D721Med (cell line): Measurements from ENCODE around the gene TTC34.
"Not testable (repeated sequence)": the region's sequence is repeated elsewhere in the genome, so short reads cannot be mapped to it uniquely, and the experiment has no call there.

Experiments used
- DNase-seq: peaks from one replicate; pipeline ENCODE4 v3.0.0; 2011; ENCODE audit warnings: low spot score; ENCODE audit not compliant: insufficient read length
- FAIRE-seq: peaks from 2 replicates; lab custom pipeline; 2011; peaks lifted over from hg19 to GRCh38; lab: Jason Lieb, UNC
- TF ChIP-seq, protein P1 (sequence below): IDR thresholded peaks from 2 replicates; pipeline ENCODE4 v1.5.1; 2012; ENCODE audit warnings: mild to moderate bottlenecking, control low read depth; ENCODE audit not compliant: insufficient read depth; ENCODE audit errors: missing control alignments

Gene TTC34

GRCh38 chr1:2781627-2782026 lies 19.9 kb downstream of the TTC34 start:
- DNase-seq = no peak
- TF ChIP-seq, protein P1, sequence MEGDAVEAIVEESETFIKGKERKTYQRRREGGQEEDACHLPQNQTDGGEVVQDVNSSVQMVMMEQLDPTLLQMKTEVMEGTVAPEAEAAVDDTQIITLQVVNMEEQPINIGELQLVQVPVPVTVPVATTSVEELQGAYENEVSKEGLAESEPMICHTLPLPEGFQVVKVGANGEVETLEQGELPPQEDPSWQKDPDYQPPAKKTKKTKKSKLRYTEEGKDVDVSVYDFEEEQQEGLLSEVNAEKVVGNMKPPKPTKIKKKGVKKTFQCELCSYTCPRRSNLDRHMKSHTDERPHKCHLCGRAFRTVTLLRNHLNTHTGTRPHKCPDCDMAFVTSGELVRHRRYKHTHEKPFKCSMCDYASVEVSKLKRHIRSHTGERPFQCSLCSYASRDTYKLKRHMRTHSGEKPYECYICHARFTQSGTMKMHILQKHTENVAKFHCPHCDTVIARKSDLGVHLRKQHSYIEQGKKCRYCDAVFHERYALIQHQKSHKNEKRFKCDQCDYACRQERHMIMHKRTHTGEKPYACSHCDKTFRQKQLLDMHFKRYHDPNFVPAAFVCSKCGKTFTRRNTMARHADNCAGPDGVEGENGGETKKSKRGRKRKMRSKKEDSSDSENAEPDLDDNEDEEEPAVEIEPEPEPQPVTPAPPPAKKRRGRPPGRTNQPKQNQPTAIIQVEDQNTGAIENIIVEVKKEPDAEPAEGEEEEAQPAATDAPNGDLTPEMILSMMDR = no peak
- no peak for FAIRE-seq

- TF ChIP-seq, protein P1 = no peak
- DNase-seq (no peak), FAIRE-seq (no peak)
These were observed 23.3 kb downstream of the TTC34 start for GRCh38 chr1:2778220-2778592.

GRCh38 chr1:2777424-2778219 lies 23.9 kb downstream of the TTC34 start:
- DNase-seq (no peak), FAIRE-seq (no peak)
- TF ChIP-seq, protein P1 = no peak

GRCh38 chr1:2775333-2775732 lies 26.2 kb downstream of the TTC34 start:
- not testable (repeated sequence) for FAIRE-seq, DNase-seq

DNA sequence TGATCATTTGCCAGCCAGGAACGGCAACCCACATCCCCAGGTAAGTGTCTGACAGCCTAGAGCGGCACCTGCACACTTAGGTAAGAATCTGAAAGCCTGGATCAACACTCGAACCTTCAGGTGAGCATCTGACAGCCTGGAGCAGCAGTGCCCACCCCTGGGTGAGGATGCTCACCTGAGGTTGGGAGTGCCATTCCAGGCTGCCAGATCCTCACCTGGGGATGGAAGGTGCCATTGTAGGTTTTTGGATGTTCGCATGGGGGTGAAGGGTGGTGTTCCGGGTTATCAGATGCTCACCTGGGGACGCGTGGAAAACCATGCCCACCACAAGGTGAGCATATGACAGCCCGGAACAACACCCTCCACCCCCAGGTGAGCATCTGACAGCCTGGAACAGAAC lies 33.4 kb downstream of the TTC34 start:
- not testable (repeated sequence) for FAIRE-seq, DNase-seq

DNA sequence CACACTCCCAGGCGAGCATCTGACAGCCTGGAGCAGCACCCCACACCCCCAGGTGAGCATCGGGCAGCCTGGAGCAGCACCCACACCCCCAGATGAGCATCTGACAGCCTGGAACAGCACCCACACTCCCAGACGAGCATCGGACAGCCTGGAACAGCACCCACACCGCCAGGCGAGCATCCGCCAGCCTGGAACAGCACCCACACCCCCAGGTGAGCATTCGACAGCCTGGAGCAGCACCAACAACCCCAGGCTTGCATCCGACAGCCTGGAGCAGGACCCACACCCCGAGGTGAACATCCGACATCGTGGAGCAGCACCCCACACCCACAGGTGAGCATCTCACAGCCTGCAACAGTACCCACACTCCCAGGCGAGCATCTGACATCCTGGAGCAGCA lies 42.1 kb downstream of the TTC34 start:
- FAIRE-seq = not testable (repeated sequence)

GRCh38 chr1:2757519-2757918 lies 44.0 kb downstream of the TTC34 start:
- DNase-seq, FAIRE-seq: not testable (repeated sequence)

More for the DNA sequence above, 42.1 kb downstream of the TTC34 start:
- not testable (repeated sequence) for DNase-seq

DNA sequence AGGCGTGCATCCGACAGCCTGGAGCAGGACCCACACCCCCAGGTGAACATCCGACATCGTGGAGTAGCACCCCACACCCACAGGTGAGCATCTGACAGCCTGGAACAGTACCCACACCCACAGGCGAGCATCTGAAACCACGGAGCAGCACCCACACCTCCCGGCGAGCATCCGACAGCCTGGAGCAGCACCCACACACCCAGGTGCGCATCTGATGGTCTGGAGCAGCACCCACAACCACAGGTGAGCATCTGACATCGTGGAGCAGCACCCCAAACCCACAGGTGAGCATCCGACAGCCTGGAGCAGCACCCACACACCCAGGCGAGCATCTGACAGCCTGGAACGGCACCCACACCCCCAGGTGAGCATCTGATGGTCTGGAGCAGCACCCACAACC lies 46.1 kb downstream of the TTC34 start:
- DNase-seq = not testable (repeated sequence)

DNA sequence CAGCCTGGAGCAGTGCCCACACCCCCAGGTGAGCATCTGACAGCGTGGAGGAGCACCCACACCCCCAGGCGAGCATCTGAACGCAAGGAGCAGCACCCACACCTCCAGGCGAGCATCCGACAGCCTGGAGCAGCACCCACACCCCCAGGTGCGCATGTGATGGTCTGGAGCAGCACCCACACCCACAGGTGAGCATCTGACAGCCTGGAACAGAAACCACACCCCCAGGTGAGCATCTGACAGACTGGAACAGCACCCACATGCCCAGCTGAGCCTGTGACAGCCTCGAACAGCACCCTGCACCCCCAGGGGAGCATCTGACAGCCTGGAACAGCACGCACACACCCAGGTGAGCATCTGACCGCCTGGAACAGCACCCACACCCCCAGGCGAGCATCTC lies 46.9 kb downstream of the TTC34 start:
- not testable (repeated sequence) for FAIRE-seq

More for the DNA sequence above, 46.1 kb downstream of the TTC34 start:
- FAIRE-seq = not testable (repeated sequence)

GRCh38 chr1:2752503-2752902 lies 49.0 kb downstream of the TTC34 start:
- DNase-seq, FAIRE-seq: not testable (repeated sequence)

More for the DNA sequence above, 46.9 kb downstream of the TTC34 start:
- DNase-seq = not testable (repeated sequence)

DNA sequence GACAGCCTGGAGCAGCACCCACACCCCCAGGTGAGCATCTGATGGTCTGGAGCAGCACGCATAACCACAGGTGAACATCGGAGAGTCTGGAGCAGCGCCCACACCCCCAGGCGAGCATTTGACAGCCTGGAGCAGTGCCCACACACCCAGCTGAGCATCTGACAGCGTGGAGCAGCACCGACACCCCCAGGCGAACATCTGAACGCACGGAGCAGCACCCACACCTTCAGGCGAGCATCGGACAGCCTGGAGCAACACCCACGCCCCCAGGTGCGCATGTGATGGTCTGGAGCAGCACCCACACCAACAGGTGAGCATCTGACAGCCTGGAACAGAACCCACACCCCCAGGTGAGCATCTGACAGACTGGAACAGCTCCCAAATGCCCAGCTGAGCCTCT lies 49.6 kb downstream of the TTC34 start:
- not testable (repeated sequence) for FAIRE-seq, DNase-seq

GRCh38 chr1:2750766-2751730 lies 50.4 kb downstream of the TTC34 start:
- not testable (repeated sequence) for DNase-seq, FAIRE-seq

- not testable (repeated sequence) for FAIRE-seq
These were observed 51.3 kb downstream of the TTC34 start for GRCh38 chr1:2750041-2750680.

DNA sequence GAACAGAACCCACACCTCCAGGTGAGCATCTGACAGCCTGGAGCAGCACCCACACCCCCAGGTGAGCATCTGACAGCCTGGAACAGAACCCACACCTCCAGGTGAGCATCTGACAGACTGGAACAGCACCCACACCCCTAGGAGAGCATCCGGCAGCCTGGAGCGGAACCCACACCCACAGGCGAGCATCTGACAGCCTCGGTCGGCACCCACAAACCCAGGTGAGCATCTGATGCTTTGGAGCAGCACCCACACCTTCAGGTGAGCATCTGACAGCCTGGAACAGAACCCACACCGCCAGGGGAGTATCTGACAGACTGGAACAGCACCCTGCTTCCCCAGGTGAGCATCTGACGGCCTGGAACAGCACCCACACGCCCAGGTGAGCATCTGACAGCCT lies 52.9 kb downstream of the TTC34 start:
- DNase-seq, FAIRE-seq: not testable (repeated sequence)

More at GRCh38 chr1:2750041-2750680, 51.3 kb downstream of the TTC34 start:
- not testable (repeated sequence) for DNase-seq

GRCh38 chr1:2694796-2695195 lies 106.7 kb downstream of the TTC34 start:
- not testable (repeated sequence) for DNase-seq, FAIRE-seq
